ENCODE data around the gene POLR1F.

POLR1F gene

GRCh38 chr7:19707240-19707639, 1.6 kb downstream of the POLR1F start:
- Histone ChIP-seq H3K4me3 (ENCODE audit: low read depth in 1 of 2, low read length in 1 of 2) (no peak overlapping the region), H3K9me3 (no peaks in the 10 kb centered on the region), H3K27me3 (peaks cover 8% of the 10 kb centered on the region), H3K36me3 (no peaks in the 10 kb centered on the region), H3K4me1 (ENCODE audit: control insufficient read depth in 1 of 2, insufficient read depth in 1 of 2, low read depth in 1 of 2, low read length in 1 of 2) (peaks cover 15 to 16% of the 10 kb centered on the region in 2 experiments), H3K27ac (no peak overlapping the region)
- TF ChIP-seq, protein P1, sequence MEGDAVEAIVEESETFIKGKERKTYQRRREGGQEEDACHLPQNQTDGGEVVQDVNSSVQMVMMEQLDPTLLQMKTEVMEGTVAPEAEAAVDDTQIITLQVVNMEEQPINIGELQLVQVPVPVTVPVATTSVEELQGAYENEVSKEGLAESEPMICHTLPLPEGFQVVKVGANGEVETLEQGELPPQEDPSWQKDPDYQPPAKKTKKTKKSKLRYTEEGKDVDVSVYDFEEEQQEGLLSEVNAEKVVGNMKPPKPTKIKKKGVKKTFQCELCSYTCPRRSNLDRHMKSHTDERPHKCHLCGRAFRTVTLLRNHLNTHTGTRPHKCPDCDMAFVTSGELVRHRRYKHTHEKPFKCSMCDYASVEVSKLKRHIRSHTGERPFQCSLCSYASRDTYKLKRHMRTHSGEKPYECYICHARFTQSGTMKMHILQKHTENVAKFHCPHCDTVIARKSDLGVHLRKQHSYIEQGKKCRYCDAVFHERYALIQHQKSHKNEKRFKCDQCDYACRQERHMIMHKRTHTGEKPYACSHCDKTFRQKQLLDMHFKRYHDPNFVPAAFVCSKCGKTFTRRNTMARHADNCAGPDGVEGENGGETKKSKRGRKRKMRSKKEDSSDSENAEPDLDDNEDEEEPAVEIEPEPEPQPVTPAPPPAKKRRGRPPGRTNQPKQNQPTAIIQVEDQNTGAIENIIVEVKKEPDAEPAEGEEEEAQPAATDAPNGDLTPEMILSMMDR (IDR thresholded peaks at IDR 0.05), result no peak

GRCh38 chr7:19705663-19706062, 3.2 kb downstream of the POLR1F start:
- no peak overlapping the region for H3K27ac ChIP-seq
- H3K27me3 ChIP-seq, result no peaks in the 10 kb centered on the region
- no peaks in the 10 kb centered on the region for H3K36me3 ChIP-seq
- TF ChIP-seq, protein P1 (IDR thresholded peaks at IDR 0.05), result no peak
- no peaks in the 10 kb centered on the region for H3K9me3 ChIP-seq
- no peak overlapping the region for H3K4me3 ChIP-seq (ENCODE audit: low read depth in 1 of 2, low read length in 1 of 2)
- H3K4me1 ChIP-seq (ENCODE audit: control insufficient read depth in 1 of 2, insufficient read depth in 1 of 2, low read depth in 1 of 2, low read length in 1 of 2), result peaks cover 15 to 16% of the 10 kb centered on the region in 2 experiments

GRCh38 chr7:19701471-19701870, 7.4 kb downstream of the POLR1F start:
- Histone ChIP-seq H3K4me3 (ENCODE audit: low read depth in 1 of 2, low read length in 1 of 2) (no peak overlapping the region), H3K36me3 (no peaks in the 10 kb centered on the region), H3K27me3 (no peaks in the 10 kb centered on the region), H3K27ac (no peak overlapping the region), H3K9me3 (no peaks in the 10 kb centered on the region), H3K4me1 (ENCODE audit: control insufficient read depth in 1 of 2, insufficient read depth in 1 of 2, low read depth in 1 of 2, low read length in 1 of 2) (no peaks in the 10 kb centered on the region)
- TF ChIP-seq, protein P1 (IDR thresholded peaks at IDR 0.05), result no peak

DNA sequence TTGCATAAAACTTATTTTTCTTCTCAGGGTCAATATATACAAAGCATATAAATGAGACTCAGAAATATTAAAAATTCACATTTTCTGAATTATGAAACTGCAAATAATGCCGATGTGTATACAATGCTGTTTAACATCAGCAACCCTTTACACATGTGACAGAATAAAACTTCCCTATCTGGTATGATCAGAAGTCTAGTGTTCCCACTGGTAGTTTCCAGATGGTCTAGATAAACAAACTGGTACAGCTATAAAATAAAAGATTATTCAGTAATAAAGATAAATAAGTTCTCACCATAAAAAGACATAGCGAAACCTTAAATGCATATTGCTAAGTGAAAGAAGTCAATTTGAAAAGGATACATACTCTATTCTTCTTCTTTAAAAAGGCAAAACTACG, 7.9 kb downstream of the POLR1F start:
- H3K36me3 ChIP-seq, result no peaks in the 10 kb centered on the region
- H3K27ac ChIP-seq, result no peak overlapping the region
- TF ChIP-seq, protein P1 (IDR thresholded peaks at IDR 0.05), result no peak
- H3K27me3 ChIP-seq, result no peaks in the 10 kb centered on the region
- no peaks in the 10 kb centered on the region for H3K9me3 ChIP-seq
- H3K4me1 ChIP-seq (ENCODE audit: control insufficient read depth in 1 of 2, insufficient read depth in 1 of 2, low read depth in 1 of 2, low read length in 1 of 2), result no peaks in the 10 kb centered on the region
- no peak overlapping the region for H3K4me3 ChIP-seq (ENCODE audit: low read depth in 1 of 2, low read length in 1 of 2)

- TF ChIP-seq, protein P1 (IDR thresholded peaks at IDR 0.05), result no peak
- Histone ChIP-seq H3K4me1 (ENCODE audit: control insufficient read depth in 1 of 2, insufficient read depth in 1 of 2, low read depth in 1 of 2, low read length in 1 of 2) (no peaks in the 10 kb centered on the region), H3K27me3 (no peaks in the 10 kb centered on the region), H3K36me3 (no peaks in the 10 kb centered on the region), H3K4me3 (ENCODE audit: low read depth in 1 of 2, low read length in 1 of 2) (no peak overlapping the region), H3K9me3 (no peaks in the 10 kb centered on the region), H3K27ac (no peak overlapping the region)
These were observed 10.5 kb downstream of the POLR1F start for GRCh38 chr7:19698331-19698730.

- Histone ChIP-seq H3K36me3 (no peaks in the 10 kb centered on the region), H3K4me3 (ENCODE audit: low read depth in 1 of 2, low read length in 1 of 2) (no peak overlapping the region), H3K4me1 (ENCODE audit: control insufficient read depth in 1 of 2, insufficient read depth in 1 of 2, low read depth in 1 of 2, low read length in 1 of 2) (no peaks in the 10 kb centered on the region), H3K9me3 (no peaks in the 10 kb centered on the region), H3K27me3 (no peaks in the 10 kb centered on the region), H3K27ac (no peak overlapping the region)
- TF ChIP-seq, protein P1 (IDR thresholded peaks at IDR 0.05), result no peak
These were observed 11.9 kb downstream of the POLR1F start for GRCh38 chr7:19696926-19697325.
